NCI-H2196 (cell line): Measurements from ENCODE around the gene LYSMD4.

Experiments used
- DNase-seq: peaks from one replicate; lab custom pipeline; 2025; ENCODE audit not compliant: unreplicated experiment; lab: John Stamatoyannopoulos, UW

LYSMD4 gene

DNA sequence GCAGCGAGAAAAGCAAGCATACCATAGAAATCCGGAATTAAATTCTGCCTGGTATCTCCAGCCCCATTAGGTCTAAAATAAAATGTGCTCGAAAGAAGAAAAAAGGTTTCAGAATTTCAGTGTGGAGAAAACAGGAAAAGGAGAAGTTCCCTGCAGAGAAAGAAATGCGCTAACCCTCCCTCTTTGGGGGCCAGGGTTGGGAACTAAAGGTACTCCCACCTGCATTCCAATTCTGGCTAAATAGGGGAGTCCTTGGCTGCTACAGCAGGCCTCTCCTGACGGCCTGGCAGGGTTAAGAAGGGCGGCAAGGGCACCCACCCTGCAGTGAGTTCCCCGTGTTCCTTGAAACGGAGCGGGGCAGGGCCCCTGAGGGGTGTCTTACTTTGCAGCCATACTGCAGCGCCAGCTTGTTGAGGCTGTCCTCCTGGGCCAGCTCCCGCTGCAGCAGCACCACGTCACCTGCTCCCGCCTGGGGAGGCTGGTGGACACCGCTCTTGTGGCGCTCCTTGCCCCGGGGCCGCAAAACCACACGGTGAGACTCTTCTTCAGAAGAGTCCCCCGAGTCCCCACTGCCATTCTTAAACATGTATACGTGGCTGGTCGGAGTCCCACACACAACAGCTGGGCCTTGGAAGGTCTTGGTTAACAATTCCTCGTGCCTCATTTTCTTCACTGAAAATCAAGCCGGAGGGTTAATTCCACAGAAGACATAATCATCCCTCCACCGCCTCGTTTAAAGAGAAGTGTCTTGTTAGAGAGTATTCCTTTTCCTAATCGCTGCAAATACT lies 1.7 kb downstream of the LYSMD4 start:
- no peak for DNase-seq

- DNase-seq, result no peak
Measured at GRCh38 chr15:99729920-99730319, 3.3 kb downstream of the LYSMD4 start.

GRCh38 chr15:99729327-99729726 lies 3.9 kb downstream of the LYSMD4 start:
- no peak for DNase-seq

- DNase-seq, result no peak
Measured at GRCh38 chr15:99728916-99729315, 4.3 kb downstream of the LYSMD4 start.

GRCh38 chr15:99727733-99728132 lies 5.5 kb downstream of the LYSMD4 start:
- DNase-seq, result no peak

DNA sequence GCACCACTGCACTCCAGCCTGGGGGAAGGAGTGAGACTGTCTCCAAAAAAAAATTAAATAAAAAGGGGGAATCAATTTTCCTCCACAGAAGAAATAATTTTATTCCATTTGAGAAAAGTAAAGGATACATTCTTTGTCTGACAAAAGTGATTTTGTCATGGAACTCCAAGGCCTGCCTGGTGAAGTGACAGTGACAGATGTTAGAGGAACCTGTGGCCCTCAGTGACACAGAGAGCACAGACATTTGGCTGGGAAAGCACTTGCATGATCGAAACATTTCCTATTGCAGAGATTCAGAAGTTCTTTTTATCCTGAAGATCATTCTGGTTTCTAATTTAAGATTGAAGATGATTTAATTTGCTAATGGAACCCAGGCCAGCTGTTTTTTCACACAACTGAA lies 5.9 kb downstream of the LYSMD4 start:
- DNase-seq, result no peak

DNA sequence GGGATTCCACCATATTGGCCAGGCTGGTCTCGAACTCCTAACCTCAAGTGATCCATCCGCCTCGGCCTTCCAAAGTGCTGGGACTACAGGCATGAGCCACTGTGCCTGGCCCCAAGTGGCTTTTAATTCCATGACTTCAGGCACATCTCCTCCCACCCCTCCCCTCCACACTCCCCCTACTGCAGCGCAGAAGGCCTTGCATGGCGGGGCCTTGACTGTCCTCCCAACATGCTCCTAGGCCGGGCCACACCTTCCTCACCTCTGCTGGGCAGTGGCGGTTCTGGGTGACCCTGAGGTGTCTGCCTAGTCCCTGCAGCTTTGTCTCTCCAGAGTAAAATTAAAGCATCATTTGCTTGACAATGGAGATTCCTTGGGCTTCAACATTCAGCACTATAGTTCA lies 6.9 kb downstream of the LYSMD4 start:
- no peak for DNase-seq

DNA sequence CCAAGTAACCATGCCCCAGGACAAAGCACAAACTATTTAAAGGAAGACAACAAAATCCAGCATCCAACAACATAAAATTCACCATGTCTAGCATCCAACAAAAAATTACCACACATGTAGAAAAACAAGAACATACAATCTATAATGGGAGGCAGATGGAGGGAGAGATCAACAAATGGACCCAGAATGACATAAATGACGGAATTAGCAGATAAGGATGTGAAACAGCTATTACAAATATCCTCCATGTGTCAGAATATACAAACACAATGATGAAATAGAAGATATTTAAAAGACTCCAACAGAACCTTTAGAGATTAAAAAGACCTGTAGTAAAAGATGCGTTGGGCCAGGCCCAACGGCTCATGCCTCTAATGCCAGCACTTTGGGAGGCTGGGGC lies 10.8 kb downstream of the LYSMD4 start:
- no peak for DNase-seq

DNA sequence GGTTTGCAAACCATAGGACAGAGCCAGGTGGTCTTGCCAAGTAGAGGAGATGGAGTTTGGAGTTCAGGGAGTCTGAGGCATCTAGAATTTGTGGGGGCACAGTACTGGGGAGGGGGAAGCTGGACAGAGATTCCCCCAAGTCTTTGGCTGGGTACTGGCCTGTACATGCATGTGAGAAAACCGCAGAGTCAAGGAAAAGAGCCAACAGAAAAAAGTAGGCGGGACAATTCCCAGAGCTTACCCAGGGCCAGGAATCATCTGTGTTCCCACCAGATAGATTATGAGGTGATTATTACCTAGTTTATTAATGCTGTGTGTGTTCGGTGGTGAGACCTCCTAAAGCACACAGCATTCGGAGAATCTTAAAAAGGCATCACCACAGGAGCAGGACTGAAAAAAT lies 11.3 kb downstream of the LYSMD4 start:
- no peak for DNase-seq

- DNase-seq, result no peak
Measured at GRCh38 chr15:99721104-99721778, 12.0 kb downstream of the LYSMD4 start.

DNA sequence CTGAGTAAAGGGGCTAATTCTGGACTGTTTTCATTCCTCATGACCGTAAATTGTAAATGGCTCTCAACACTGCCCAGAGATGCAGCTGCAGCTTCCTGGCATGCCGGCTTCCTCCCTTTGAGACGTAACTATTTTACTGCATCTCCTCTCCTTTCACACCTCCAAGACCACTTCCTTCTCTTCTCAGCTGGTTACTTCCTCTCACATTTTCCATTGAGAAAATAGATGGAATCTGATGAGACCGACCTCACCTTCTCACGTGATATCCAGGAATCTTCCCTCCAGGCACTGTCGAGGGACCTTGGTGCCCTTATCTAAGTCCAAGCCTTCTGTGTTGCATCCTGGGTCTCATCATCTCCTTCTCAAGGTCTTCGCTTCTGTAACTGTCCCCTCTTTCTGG lies 12.7 kb downstream of the LYSMD4 start:
- no peak for DNase-seq

DNA sequence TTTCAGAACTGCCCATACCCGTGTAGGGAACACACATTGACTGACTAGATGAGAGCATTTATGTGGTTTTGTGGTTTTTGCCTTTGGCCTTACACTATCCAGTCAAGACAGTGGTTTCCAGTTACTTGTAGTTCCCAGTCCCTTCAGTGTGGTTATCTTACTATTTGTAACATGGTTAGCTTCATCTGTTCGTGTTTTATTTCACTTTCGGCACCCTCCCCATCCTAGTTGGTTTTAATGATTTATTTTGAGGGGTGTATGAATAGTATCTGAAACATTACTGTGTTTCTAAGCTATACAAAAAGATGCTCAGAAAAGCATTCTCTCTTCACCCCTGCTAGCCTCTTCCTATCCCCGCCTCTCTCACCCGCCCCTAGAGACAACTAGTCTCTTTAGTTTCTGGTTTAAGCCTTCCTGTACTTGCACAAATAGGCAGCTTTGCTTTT lies 14.1 kb downstream of the LYSMD4 start:
- no peak for DNase-seq

DNA sequence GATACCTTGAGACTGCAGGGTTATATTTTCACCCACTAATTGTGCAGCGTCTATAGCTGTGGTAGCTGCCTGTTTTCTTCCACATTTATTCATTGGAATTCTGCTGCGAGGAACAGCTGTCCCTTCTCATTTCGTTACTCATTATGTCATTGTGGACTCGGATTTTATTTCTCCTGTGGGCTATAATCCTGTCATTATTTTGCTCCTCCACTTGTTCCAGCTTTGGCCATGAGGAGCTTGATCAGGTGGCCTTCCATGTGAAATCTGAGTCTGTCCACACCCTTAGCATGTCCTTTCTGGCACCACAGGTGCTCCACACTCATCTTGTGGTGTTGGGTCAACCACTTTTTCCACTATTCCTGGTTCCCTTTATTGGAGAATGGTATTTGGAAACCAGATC lies 14.8 kb downstream of the LYSMD4 start:
- no peak for DNase-seq

DNA sequence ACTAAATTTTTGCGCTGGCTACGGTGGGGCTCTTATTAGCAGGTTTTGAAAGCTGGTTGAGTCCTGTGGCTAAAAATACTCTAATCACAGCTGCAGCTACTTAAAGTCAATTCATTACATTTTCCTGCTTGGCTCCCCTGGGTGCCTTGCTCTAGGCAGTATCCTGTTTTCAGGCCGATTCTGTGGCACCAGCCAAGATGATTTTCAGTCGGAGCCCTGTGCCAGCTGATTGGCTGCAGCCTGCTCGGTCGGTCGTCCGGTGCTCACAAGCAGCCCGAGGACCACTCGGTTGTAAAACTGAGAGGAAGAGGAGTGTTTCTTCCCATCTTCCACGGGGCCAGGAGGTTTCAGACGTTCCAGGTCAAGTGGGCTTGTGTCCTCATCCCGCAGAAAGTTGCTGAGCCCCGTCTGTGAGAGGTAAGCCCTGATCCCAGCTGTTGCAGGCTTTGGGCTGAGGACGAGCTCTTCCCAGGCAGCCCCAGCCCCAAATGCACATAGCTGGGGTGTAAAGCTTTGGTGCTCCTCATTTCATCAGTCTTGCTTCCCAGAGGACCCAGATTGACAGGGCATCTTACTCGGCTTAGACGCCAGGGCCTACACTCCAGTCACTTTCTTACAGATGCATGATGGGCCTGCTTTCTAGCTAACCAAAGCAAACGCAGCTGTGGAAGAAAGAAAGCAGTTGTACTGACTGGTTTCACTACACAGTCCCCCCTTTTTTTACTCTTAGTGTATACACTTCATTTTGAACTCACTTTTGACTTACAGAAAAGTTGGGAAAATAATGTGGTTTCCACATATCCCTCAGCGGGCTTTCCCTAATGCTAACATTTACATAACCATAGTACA lies 15.9 kb downstream of the LYSMD4 start:
- no peak for DNase-seq

GRCh38 chr15:99716540-99717095 lies 16.6 kb downstream of the LYSMD4 start:
- no peak for DNase-seq

- no peak for DNase-seq
Measured at GRCh38 chr15:99712415-99712814, 20.8 kb downstream of the LYSMD4 start.

DNA sequence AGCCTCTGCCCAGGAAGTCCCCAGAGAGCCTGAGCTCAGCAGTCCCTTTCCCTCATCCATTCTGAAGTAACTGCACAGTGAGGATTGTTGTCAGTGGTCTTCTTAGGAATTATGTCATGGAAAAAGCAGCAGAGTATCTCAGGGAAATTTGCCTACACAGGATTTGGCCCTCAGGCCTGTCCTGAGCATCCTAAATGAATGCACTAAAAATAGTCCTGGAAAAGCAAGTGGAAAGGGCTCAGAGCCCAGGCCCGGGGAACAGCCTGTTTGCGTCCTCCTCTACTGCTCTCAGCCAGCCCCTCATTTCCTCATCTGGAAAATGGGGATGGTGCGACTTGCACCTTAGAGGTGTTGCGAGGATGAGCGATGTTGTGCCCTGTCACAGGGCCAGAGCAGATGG lies 21.6 kb downstream of the LYSMD4 start:
- DNase-seq, result no peak

DNA sequence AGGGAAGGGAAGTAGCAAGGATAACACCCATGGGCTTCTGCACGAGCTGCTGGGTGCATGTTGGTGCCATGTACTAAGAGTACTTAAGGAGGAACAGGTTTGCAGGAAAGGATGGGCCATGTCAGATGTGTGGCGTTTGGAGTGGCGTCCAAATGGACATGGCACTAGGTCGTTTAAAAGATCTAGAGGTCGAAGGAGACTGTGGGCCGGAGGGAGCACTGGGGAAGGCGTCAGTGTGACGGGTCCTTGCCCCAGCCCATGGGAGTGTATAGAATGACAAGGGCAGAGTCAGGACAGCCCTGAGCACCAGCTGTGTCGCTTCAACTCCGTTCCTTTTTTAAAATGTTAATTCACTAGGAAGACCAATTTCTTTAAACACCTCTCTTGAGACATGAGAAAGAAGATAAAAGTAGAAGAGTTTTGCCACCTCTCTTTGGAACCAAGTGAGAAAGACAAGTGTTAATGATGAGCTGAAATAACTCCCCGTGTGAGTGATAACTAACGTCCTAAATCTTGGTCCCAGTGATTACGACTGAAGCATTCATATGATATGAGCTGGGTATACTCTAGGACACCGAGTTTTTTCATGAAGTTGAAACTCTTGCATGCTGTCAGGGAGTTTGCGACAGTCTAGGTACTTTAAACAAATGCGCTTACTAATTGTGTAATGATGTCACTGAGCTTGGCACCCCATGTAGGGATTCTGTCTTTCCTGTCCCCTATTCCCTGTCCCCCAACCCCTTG lies 23.8 kb downstream of the LYSMD4 start:
- no peak for DNase-seq

DNA sequence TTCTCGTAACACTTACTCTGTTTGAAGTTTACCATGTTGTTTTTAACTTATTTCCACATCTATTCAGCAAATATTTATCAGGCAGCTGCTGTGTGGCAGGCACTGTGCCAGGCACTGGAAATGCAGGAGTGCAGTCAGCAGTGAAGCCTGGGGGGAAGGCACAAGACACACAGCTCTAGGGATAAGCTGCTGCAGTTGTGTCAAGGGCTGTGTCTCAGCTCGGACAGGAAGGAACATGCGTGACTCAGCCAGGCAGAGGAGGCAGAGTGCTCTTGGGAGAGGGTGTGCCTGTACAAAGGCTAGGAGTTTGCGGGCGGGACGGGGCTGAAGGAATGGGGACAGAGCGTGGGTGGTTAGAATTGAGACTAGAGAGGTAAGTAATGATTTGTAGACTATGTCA lies 24.7 kb downstream of the LYSMD4 start:
- no peak for DNase-seq

GRCh38 chr15:99707473-99708270 lies 25.6 kb downstream of the LYSMD4 start:
- DNase-seq, result no peak
